GM12875 (cell line): Measurements from ENCODE around the gene RSU1.

ENCODE experiments used
- H3K4me3 ChIP-seq: one replicate; pipeline ENCODE4 v1.5.1; 2011; ENCODE audit warnings: low read depth, low read length, control low read depth
- TF ChIP-seq, protein P1 (sequence below): IDR thresholded peaks from 2 replicates; pipeline ENCODE4 v1.5.1; 2011; ENCODE audit warnings: low read depth, mild to moderate bottlenecking, control low read depth, inconsistent platforms, low read length, moderate library complexity, borderline replicate concordance; ENCODE audit not compliant: insufficient read depth

Gene RSU1

DNA sequence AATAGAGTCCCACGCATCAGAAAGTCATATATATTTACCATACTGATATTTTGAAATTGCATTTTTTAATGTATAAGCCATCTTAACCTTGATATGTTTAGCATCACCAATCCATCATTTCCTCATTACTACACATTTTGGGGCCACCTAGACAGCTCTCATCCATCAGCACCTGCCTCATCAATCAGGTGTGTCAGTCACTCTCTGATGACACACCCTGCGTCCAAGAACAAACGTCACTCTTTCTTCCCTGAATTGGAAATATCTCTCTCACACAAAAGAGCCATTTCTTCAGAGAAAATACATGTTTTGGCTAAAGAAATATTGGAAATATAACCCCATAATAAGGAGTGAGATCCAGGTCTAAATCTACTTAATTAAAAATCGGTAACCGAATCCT is 38.9 kb upstream of the RSU1 start:
- TF ChIP-seq, protein P1, sequence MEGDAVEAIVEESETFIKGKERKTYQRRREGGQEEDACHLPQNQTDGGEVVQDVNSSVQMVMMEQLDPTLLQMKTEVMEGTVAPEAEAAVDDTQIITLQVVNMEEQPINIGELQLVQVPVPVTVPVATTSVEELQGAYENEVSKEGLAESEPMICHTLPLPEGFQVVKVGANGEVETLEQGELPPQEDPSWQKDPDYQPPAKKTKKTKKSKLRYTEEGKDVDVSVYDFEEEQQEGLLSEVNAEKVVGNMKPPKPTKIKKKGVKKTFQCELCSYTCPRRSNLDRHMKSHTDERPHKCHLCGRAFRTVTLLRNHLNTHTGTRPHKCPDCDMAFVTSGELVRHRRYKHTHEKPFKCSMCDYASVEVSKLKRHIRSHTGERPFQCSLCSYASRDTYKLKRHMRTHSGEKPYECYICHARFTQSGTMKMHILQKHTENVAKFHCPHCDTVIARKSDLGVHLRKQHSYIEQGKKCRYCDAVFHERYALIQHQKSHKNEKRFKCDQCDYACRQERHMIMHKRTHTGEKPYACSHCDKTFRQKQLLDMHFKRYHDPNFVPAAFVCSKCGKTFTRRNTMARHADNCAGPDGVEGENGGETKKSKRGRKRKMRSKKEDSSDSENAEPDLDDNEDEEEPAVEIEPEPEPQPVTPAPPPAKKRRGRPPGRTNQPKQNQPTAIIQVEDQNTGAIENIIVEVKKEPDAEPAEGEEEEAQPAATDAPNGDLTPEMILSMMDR = no peak
- H3K4me3 ChIP-seq = no peak overlapping the region

DNA sequence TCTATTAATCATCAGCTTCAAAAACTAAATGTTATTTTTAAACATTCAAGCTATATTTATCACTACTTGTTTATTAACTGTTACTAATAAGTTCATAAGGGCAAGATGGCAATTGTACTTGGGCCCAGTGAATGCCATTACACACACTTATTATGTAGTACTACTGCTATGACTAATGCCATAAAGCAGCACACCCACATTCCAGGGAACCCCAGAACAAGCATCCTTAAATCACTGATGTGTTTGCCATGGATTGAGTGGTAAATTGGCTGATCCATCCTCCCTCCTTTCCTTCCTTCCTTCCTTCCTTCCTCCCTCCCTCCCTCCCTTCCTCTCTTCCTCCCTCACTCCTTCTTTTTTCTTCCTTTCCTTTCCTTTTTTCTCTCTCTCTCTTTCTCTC is 37.4 kb upstream of the RSU1 start:
- no peak overlapping the region for H3K4me3 ChIP-seq
- TF ChIP-seq, protein P1 = no peak

DNA sequence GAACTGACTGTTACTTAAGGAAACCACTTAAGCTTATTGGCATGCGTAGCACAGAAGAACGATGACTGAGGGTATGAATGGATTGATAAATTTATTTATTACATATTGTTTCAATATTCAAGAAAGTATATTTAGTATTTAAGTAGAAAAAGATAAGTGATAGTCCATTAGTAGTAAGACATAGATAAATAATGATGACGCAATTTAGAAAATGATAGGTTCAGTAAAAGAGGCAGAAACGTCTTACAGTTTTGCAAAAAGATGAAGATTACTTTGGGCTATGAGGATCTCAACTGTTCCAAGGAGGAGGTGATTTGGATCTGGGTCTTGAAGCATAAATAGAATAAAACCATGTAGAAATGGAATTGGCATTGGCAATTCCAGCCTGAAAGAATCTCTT is 36.6 kb upstream of the RSU1 start:
- H3K4me3 ChIP-seq = no peak overlapping the region
- TF ChIP-seq, protein P1 = no peak

DNA sequence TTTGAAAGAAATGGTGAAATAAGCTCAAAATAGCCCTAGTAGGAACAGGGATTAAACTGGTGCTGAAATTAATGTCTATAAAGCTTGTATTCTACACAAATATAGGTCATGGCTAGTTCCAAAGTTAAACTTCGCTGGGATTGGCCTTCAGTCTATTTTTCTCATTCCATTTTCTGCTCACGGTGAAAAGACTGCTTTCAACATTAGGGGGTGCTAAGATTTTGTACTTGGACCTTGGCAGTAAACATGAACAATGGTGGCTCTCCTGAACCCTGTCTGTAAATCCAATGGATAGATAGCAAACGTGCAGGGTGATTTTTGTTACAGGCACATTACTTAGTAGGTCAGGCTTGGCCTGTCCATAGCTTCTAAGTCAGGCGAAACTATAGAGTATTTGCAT is 36.0 kb upstream of the RSU1 start:
- TF ChIP-seq, protein P1 = no peak
- H3K4me3 ChIP-seq = no peak overlapping the region

DNA sequence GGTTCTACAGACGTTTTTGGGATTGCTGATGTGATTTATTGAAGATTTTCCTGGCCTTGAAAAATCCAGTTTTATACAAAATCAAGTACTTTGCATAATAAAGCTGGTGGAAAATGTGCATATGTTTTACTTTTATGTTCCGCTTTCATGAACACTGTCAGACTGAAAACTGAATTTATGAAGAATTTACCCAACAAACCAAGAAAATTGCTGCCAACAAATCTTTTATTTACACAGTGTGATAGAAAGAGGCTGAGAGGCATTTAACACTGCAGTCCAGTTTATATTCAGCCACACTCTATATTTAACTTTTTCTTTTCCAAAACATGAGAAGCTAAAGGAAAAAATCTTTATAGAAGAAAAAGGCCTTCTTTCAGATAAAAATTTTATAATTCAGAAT is 35.4 kb upstream of the RSU1 start:
- TF ChIP-seq, protein P1 = no peak
- H3K4me3 ChIP-seq = no peak overlapping the region

DNA sequence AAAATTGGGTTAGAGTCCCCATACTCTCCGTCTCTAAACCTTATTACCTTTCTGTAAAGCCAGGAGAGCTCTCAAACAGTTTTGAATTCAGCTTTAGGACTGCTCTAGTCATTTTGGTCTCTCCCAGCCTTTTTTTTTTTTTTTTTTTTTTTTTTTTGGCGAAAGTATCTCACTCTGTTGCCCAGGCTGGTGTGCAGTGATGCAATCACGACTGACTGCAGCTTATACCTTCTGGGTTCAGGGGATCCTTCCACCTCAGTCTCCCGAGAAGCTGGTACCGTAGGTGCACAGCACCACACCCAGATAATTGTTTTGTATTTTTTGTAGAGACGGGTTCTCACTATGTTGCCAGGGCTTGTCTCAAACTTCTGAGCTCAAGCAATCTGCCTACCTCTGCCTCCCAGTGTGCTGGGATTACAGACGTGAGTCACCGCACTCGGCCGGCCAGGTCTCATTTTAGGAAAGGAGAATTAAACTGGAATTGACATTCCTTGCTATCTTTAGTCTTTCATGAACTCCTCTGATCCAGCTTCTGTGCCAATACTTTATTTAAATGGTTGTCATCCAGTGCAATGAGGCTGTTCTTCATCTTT is 31.4 kb upstream of the RSU1 start:
- no peak overlapping the region for H3K4me3 ChIP-seq
- TF ChIP-seq, protein P1 = no peak

DNA sequence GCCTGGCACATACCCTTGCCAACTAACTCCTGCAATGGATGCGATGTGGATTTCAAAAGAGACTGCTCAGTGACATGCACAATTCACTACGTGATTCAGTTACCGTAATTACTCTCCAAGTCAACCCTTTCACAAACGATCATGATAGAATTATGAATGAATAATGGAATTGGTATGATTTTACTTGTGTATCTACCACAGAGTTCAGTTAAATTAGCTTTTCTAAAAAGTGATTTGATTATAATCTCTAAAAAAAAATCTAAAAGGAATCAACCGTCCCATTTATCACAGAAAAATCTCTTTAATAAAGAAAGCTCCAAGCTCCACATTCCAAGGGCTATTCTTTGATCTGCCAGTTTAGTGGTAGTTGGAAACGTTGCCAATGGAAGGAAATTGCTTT is 30.4 kb upstream of the RSU1 start:
- H3K4me3 ChIP-seq = no peak overlapping the region
- TF ChIP-seq, protein P1 = no peak
